Measurements from ENCODE around the gene NPTX2.
"Not testable (repeated sequence)": the region's sequence is repeated elsewhere in the genome, so short reads cannot be mapped to it uniquely, and the experiment has no call there.

NPTX2 gene

GRCh38 chr7:98617051-98617959 lies at the start of gene NPTX2:
NPTX2 (plus strand) TSS chr7:98617285; CDS start chr7:98617462, 177 bp downstream.
- DNase-seq: no peak

- no peak for DNase-seq
Observed at GRCh38 chr7:98567991-98568390, 49.1 kb upstream of the NPTX2 start.

GRCh38 chr7:98568891-98569290 lies 48.2 kb upstream of the NPTX2 start:
- DNase-seq: no peak

GRCh38 chr7:98569691-98570337 lies 47.3 kb upstream of the NPTX2 start:
- DNase-seq: no peak

GRCh38 chr7:98571006-98571405 lies 46.1 kb upstream of the NPTX2 start:
- DNase-seq: no peak

GRCh38 chr7:98571986-98572385 lies 45.1 kb upstream of the NPTX2 start:
- DNase-seq: no peak

GRCh38 chr7:98572716-98573115 lies 44.4 kb upstream of the NPTX2 start:
- not testable (repeated sequence) for DNase-seq

- no peak for DNase-seq
Observed at GRCh38 chr7:98573816-98574215, 43.3 kb upstream of the NPTX2 start.

GRCh38 chr7:98575878-98576277 lies 41.2 kb upstream of the NPTX2 start:
- DNase-seq: no peak

- no peak for DNase-seq
Observed at GRCh38 chr7:98584830-98585229, 32.3 kb upstream of the NPTX2 start.

GRCh38 chr7:98591926-98592325 lies 25.2 kb upstream of the NPTX2 start:
- no peak for DNase-seq

- DNase-seq: no peak
Observed at GRCh38 chr7:98594348-98594747, 22.7 kb upstream of the NPTX2 start.

GRCh38 chr7:98594787-98595186 lies 22.3 kb upstream of the NPTX2 start:
- no peak for DNase-seq

- DNase-seq: no peak
Observed at GRCh38 chr7:98598846-98599615, 18.1 kb upstream of the NPTX2 start.

GRCh38 chr7:98599886-98600285 lies 17.2 kb upstream of the NPTX2 start:
- no peak for DNase-seq

- DNase-seq: no peak
Observed at GRCh38 chr7:98602755-98603398, 14.2 kb upstream of the NPTX2 start.

- no peak for DNase-seq
Observed at GRCh38 chr7:98603399-98603788, 13.7 kb upstream of the NPTX2 start.

- no peak for DNase-seq
Observed at GRCh38 chr7:98613601-98614425, 3.3 kb upstream of the NPTX2 start.

GRCh38 chr7:98616381-98617050 lies 569 bp upstream of the NPTX2 start:
- DNase-seq: no peak

- DNase-seq: no peak
Observed at GRCh38 chr7:98617960-98618418, 904 bp downstream of the NPTX2 start.

- DNase-seq: no peak
Observed at GRCh38 chr7:98618786-98619185, 1.7 kb downstream of the NPTX2 start.

All from stimulated activated CD4-positive, alpha-beta T cell treated with anti-CD3 and anti-CD28 coated beads, Interleukin-4, amount 100 ng/mL, for 24 hours (primary cell).